SU-DHL-6 (cell line): Measurements from ENCODE around the gene LGALS9.

Source experiments
- CTCF ChIP-seq: fragments of 200-600 bp; sonication (generic); IDR thresholded peaks from one replicate; pipeline ENCODE4 v1.5.1; 2017; ENCODE audit warnings: antibody characterized with exemption, mild to moderate bottlenecking, low read length, moderate library complexity; ENCODE audit not compliant: insufficient read depth, poor library complexity, severe bottlenecking
- EZH2phosphoT487 ChIP-seq: fragments of 200-600 bp; sonication (generic), shearing (Covaris generic); conservative IDR thresholded peaks from 2 replicates; pipeline ENCODE4 v1.6.1; 2018; ENCODE audit warnings: mild to moderate bottlenecking, antibody characterized with exemption, low read length, moderate library complexity, mixed read lengths

GRCh38 chr17:27585153-27585681 is 45.8 kb upstream of the LGALS9 start:
- TF ChIP-seq CTCF (no peak), EZH2phosphoT487 (no peak)
